LNCaP clone FGC (cell line): ENCODE measurements around the gene CAMP.

ENCODE experiments used
- DNase-seq: peaks from one replicate; pipeline ENCODE4 v3.0.0-alpha.2; 2011; ENCODE audit warnings: low read depth
- H3K4me3 ChIP-seq: 2 replicates; pipeline ENCODE4 v1.5.1; 2011; ENCODE audit warnings: mild to moderate bottlenecking, low read depth, low read length, control low read depth
- TF ChIP-seq, protein P1 (sequence below): IDR thresholded peaks from 2 replicates; pipeline ENCODE4 v1.5.1; 2012; ENCODE audit warnings: mild to moderate bottlenecking; ENCODE audit not compliant: control insufficient read depth, insufficient read depth; ENCODE audit errors: extremely low read depth

CAMP gene

DNA sequence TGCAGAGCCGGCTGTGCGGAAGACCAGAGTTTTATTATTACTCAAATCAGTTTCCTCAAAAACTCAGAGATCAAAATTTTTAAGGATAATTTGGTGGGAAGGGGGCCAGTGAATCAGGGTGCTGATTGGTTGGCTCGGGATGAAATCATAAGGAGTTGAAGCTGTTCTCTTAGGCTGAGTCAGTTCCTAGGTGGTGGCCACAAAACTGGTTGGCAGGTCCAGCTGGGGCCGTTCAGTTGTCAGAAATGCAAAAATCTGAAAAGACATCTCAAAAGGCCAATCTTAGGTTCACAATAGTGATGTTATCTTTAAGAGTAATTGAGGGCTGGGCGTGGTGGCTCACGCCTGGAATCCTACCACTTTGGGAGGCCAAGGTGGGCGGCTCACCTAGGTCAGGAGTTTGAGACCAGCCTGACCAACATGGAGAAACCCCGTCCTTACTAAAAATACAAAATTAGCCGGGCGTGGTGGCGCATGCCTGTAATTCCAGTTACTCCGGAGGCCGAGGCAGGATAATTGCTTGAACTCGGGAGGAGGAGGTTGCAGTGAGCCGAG, 15.3 kb downstream of the CAMP start:
- TF ChIP-seq, protein P1, sequence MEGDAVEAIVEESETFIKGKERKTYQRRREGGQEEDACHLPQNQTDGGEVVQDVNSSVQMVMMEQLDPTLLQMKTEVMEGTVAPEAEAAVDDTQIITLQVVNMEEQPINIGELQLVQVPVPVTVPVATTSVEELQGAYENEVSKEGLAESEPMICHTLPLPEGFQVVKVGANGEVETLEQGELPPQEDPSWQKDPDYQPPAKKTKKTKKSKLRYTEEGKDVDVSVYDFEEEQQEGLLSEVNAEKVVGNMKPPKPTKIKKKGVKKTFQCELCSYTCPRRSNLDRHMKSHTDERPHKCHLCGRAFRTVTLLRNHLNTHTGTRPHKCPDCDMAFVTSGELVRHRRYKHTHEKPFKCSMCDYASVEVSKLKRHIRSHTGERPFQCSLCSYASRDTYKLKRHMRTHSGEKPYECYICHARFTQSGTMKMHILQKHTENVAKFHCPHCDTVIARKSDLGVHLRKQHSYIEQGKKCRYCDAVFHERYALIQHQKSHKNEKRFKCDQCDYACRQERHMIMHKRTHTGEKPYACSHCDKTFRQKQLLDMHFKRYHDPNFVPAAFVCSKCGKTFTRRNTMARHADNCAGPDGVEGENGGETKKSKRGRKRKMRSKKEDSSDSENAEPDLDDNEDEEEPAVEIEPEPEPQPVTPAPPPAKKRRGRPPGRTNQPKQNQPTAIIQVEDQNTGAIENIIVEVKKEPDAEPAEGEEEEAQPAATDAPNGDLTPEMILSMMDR = no peak
- H3K4me3 ChIP-seq = no peak overlapping the region
- no peak for DNase-seq

DNA sequence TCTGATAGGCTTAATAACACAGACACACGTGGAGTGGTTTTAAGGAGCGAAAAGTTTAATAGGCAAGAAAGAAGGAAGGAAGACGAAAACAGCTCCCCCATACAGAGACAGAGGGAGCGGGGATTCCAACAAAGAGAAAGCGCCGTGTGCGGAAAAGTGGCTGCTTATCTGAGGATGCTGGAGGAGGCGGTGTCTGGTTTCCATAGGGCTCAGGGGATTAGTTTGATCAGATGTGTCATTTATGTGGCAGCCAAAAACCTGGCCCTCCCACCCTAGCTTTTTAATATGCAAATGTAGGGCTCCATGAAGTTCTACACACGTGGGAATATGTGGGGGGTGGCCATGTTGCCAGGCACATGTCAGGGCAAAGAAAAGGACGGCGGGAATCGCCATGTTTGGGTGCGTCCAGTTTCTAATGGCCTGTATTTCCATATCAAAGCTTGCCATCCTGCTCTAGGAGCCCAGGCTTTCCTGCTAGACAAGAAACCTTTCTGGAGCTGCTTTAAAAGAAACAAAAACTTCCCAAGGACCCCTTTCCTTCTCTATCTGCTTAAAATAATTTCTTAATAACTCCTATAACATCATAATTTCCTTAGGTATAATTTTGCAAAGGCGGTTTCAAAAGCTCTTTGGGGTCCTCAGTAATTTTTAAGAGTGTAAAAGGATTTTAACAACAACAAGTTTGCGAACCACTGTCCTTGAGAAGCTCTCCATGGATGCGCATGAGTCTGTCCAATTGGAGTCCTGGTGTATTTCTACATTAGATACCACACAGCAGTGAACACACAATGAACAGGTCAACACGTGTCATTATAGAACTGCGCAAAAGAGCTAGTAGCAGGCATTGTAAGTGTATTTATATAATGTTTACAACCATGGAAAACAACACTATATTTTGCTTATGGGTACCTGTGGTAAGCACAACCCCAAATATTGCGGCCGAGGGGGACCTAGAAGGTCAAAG, 17.0 kb downstream of the CAMP start:
- DNase-seq = no peak
- H3K4me3 ChIP-seq = peak overlapping the region; percentile 75
- TF ChIP-seq, protein P1 = no peak

DNA sequence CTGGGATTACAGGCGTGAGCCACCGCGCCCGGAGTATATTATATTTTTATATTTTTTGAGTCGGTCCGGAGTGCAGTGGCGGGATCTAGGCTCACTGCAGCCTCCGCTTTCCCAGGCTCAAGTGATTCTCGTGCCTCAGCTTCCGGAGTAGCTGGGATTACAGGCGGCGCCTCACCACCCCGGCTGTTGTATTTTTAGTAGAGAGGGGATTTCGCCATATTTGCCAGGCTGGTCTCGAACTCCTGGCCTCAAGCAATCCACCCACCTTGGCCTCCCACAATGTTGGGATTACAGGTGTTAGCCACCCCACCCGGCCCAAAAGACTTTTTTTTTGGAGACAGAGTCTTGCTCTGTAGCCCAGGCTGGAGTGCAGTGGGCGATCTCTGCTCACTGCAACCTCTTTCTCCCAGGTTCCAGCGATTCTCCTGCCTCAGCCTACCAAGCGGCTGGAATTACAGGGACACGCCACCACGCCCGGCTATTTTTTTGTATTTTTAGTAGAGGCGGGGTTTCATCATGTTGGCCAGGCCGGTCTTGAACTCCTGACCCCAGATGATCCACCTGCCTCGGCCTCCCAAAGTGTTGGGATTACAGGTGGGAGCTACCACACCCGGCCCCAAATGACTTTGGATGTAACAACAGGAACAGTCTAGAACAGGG, 18.6 kb downstream of the CAMP start:
- H3K4me3 ChIP-seq = peak overlapping the region; percentile 75
- DNase-seq = no peak
- TF ChIP-seq, protein P1 = no peak

DNA sequence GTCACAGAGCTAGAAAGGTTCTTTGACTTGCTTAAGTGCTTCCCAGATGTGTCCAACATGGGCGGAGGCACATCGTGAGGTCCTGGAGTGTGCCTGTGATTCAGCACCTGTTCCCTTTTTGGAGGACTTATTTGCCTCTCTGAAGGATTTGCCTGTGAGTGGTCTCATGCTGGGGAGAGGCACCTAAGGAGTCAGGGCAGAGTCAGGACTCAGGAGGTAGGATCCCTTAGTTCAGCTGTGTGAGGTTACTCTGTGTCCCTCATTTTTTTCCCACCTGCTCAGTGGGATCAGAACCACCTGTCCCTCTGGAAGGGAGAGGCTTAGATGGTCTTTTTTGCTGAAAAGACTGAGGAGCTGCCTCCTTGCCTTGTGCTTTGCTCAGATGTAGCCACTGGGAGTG, 20.6 kb downstream of the CAMP start:
- TF ChIP-seq, protein P1 = no peak
- DNase-seq = no peak
- no peak overlapping the region for H3K4me3 ChIP-seq

DNA sequence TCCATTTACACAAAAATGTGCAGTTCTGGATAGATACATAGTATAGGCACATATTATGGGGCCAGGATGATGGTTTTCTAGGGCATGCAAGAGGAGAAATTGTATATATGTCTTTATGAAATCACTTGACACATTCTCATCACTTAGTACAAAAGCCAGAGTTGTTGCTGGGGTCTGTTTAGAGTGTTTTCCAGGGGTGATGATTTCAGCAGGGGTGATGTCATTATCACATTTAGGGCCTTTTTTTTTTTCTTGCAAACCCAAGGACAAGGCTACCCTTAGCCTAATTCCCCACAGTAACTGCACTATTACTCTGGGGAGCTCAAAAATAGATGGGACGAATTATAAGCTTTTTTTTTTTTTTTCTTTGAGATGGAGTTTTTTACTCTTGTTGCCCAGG, 21.2 kb downstream of the CAMP start:
- H3K4me3 ChIP-seq = no peak overlapping the region
- TF ChIP-seq, protein P1 = no peak

DNA sequence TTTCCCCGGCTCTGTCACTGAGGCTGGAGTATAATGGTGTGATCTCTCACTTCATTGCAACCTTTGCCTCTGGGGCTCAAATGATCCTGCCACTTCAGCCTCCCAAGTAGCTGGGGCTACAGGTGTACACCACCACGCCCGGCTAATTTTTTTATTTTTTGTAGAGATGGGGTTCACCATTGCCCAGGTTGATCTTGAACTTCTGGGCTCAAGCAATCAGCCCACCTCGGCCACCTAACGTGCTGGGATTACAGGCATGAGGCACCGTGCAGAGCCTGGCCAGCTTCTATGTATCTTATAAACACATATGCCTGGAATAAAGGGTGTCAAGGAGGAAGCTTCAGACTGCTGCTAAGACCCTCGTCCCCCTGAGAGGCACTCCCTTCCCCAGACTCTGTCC, 21.8 kb downstream of the CAMP start:
- H3K4me3 ChIP-seq = no peak overlapping the region
- TF ChIP-seq, protein P1 = no peak
- DNase-seq = no peak

More for the DNA sequence above, 21.2 kb downstream of the CAMP start:
- no peak for DNase-seq
